Upper lobe of left lung (tissue), 6 donors: ENCODE results near the gene MYO1G. TPM values are rescaled to one million over a fixed set of nuclear protein-coding genes. Genes with fewer than 3 reads are reported as not detected.

Experiments used
- ATAC-seq, 2 donors: fragments of 200-7000 bp; cut with Tn5 transposase; one replicate each; pipeline ENCODE4 v1.9.1; 2022; ENCODE audit warnings: mild to moderate bottlenecking in 2 of 2, moderate library complexity in 2 of 2; ENCODE audit not compliant: low FRiP score in 2 of 2
- DNase-seq, 2 donors: peaks; one replicate each; pipeline ENCODE4 v3.0.0-alpha.2; 2019 to 2020
- H3K27ac ChIP-seq, 4 donors: fragments of 200-600 bp; sonication (generic); one replicate each; pipeline ENCODE4 v1.5.1; 2016 to 2019
- H3K27me3 ChIP-seq, 4 donors: fragments of 200-600 bp; sonication (generic); one replicate each; pipeline ENCODE4 v1.5.1; 2017 to 2019
- H3K36me3 ChIP-seq, 4 donors: fragments of 200-600 bp; sonication (generic); one replicate each; pipeline ENCODE4 v1.5.1; 2016 to 2019
- H3K4me1 ChIP-seq, 4 donors: fragments of 200-600 bp; sonication (generic); one replicate each; pipeline ENCODE4 v1.5.1; 2018 to 2019
- H3K4me3 ChIP-seq, 4 donors: fragments of 200-600 bp; sonication (generic); one replicate each; pipeline ENCODE4 v1.5.1; 2017 to 2019; ENCODE audit warnings: mild to moderate bottlenecking in 2 of 4, moderate library complexity in 1 of 4
- H3K9me3 ChIP-seq, 4 donors: fragments of 200-600 bp; sonication (generic); one replicate each; pipeline ENCODE4 v1.5.1; 2018 to 2019
- EP300 ChIP-seq, 4 donors: sonication (generic); formaldehyde crosslinking; IDR thresholded peaks; one replicate each; pipeline ENCODE4 v1.5.1; 2017; ENCODE audit warnings: antibody characterized with exemption in 4 of 4, control low read depth in 2 of 4
- POLR2A ChIP-seq, 4 donors: fragments of 450-650 bp; IDR thresholded peaks; one replicate each; pipeline ENCODE4 v1.5.1; 2016 to 2017; ENCODE audit warnings: antibody characterized with exemption in 4 of 4, mild to moderate bottlenecking in 2 of 4
- POLR2AphosphoS5 ChIP-seq, 2 donors: sonication (generic); formaldehyde crosslinking; IDR thresholded peaks; one replicate each; pipeline ENCODE4 v1.5.1; 2017; ENCODE audit warnings: antibody characterized with exemption in 2 of 2
- whole genome bisulfite sequencing, 2 donors: methylation state at CpG; one replicate each; pipeline ENCODE4 v1.1.5; 2017 to 2018; 5-methylcytosine and 5-hydroxymethylcytosine counted together
- total RNA-seq, 6 donors: library from RNA; depleted of rRNA in 4 of 6; stranded (reverse); fragments of >200 nt in 4 of 6; gene quantifications; one replicate each; pipeline versions ENCODE4 v1.1.0 to v1.2.1, GENCODE V29; 2016 to 2021
- TF ChIP-seq, protein P1 (sequence below), 6 experiments: fragments of 450-650 bp in 4 of 6; fragments of 200-600 bp in 2 of 6; sonication (generic) in 2 of 6; IDR thresholded peaks; one replicate each; pipeline ENCODE4 v1.5.1; 2016 to 2019; ENCODE audit warnings: antibody characterized with exemption in 6 of 6
- donor health status: DM: no; HTN: no; CAD: no; lungs with moderate emphysema.
- donor health status: DM: no; HTN: yes; CAD: no; lungs with severe emphysema.

MYO1G gene
- total RNA-seq, 6 donors from 2014 or later = 19.7 to 51.3 (median 38.0) TPM

DNA sequence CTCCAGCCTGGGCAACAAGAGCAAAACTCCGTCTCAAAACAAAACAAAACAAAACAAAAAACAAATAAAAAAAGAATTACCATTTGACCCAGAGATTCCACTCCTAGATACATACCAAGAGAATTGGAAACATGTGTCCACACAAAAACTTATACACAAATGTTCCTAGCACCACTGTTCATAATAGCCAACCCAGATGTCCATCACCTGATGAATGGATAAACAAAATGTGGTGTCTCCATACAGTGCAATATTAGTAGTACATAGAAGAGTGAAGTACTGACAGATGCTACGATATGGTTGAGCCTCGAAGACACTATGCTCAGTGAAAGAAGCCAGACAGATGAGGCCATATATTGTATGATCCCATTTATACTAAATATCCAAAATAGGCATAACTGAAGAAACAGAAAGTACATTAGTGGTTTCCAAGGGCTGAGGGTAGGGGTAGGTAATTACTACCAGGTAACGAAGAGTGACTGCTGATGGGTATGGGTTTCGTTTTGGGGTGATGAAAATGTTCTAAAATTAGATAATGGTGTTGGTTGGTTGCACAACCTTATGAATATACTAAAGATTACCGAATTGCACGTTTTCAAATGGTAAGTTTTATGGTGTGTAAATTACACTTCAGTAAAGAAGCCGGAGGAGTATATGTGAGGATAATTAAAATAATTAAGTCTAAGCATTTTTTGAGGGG lies 20.0 kb downstream of the MYO1G start:
- H3K4me3 ChIP-seq = no peak overlapping the region
- H3K36me3 ChIP-seq = no peaks in the 10 kb centered on the region
- TF ChIP-seq EP300 (IDR thresholded peaks at IDR 0.05) (no peak), POLR2AphosphoS5 (IDR thresholded peaks at IDR 0.05) (no peak), POLR2A (IDR thresholded peaks at IDR 0.05) (no peak)
- TF ChIP-seq, protein P1, sequence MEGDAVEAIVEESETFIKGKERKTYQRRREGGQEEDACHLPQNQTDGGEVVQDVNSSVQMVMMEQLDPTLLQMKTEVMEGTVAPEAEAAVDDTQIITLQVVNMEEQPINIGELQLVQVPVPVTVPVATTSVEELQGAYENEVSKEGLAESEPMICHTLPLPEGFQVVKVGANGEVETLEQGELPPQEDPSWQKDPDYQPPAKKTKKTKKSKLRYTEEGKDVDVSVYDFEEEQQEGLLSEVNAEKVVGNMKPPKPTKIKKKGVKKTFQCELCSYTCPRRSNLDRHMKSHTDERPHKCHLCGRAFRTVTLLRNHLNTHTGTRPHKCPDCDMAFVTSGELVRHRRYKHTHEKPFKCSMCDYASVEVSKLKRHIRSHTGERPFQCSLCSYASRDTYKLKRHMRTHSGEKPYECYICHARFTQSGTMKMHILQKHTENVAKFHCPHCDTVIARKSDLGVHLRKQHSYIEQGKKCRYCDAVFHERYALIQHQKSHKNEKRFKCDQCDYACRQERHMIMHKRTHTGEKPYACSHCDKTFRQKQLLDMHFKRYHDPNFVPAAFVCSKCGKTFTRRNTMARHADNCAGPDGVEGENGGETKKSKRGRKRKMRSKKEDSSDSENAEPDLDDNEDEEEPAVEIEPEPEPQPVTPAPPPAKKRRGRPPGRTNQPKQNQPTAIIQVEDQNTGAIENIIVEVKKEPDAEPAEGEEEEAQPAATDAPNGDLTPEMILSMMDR (IDR thresholded peaks at IDR 0.05) = no peak
- H3K9me3 ChIP-seq = no peaks in the 10 kb centered on the region
- ATAC-seq = no peak
- no peak overlapping the region for H3K27ac ChIP-seq
- 57 to 65% methylated on average over 8 of the region's 8 CpGs for WGBS, 2 donors
- H3K27me3 ChIP-seq = peaks cover 0 to 3% (median 0%) of the 10 kb centered on the region in 4 donors
- no peak for DNase-seq
- H3K4me1 ChIP-seq = peaks cover 5 to 12% (median 11%) of the 10 kb centered on the region in 4 donors

DNA sequence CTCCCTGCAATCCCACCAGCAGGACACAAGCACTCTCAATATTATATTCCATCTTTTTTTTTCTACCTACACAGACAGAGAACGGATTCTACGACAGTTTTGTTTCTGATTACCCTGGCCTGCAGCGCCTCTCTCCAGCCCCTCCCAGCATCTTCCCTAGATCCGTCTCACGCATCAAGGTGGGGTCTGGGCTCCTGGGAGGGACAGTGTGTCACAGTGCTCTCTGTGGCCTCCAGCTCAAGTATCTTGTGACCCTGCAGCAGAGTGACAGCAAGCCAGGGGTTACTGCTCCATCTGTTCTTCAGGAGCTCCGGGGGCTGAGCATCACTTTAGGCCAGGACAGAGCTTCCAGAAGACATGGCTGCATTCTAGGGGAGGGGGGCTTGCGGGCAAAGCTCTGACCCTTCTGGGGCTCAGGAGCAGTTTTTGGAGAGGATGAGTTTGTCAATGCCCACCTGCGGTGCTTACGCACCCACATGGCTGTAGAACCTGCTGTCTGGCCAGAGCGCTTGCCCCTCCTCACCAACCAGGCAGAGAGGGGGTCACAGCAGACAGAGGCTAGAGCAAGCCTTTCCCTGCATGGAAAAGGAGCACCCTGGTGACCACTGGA lies 22.6 kb downstream of the MYO1G start:
- no peak for DNase-seq

DNA sequence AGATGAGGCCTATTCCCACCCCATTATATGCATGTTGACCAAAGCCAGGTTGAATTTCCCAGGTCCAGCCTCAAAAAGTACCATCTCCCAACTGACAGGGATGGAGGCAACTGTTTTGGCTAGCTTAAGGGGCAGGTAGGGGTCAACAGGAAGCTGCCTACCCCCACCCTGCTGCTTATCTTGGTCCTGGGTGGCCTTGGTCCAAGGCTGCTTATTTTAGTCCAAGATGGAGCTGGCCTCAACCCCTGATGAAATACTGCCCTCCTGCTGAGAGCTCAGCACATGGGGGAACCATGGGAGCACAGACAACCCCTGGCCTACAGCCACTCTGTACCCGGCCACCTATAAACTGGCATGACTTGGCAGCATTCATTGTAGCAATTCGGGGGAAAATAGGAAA lies 23.1 kb downstream of the MYO1G start:
- WGBS, 2 donors = 64 to 80% methylated on average over 2 of the region's 2 CpGs
- DNase-seq (no peak), ATAC-seq (no peak)
- Histone ChIP-seq H3K4me1 (no peaks in the 10 kb centered on the region), H3K4me3 (no peak overlapping the region), H3K9me3 (no peaks in the 10 kb centered on the region), H3K27ac (no peak overlapping the region), H3K27me3 (no peaks in the 10 kb centered on the region), H3K36me3 (no peaks in the 10 kb centered on the region)
- TF ChIP-seq POLR2AphosphoS5 (IDR thresholded peaks at IDR 0.05) (no peak), EP300 (IDR thresholded peaks at IDR 0.05) (no peak), POLR2A (IDR thresholded peaks at IDR 0.05) (no peak)
- TF ChIP-seq, protein P1 (IDR thresholded peaks at IDR 0.05) = no peak

More for the DNA sequence above, 22.6 kb downstream of the MYO1G start:
- no peak for ATAC-seq
- no peak for TF ChIP-seq POLR2A (IDR thresholded peaks at IDR 0.05)
- TF ChIP-seq, protein P1 (IDR thresholded peaks at IDR 0.05) = no peak
- TF ChIP-seq POLR2AphosphoS5 (IDR thresholded peaks at IDR 0.05) = no peak
- TF ChIP-seq EP300 (IDR thresholded peaks at IDR 0.05) = no peak
- Histone ChIP-seq H3K27me3 (no peaks in the 10 kb centered on the region), H3K9me3 (no peaks in the 10 kb centered on the region), H3K36me3 (no peaks in the 10 kb centered on the region), H3K27ac (no peak overlapping the region), H3K4me1 (no peaks in the 10 kb centered on the region), H3K4me3 (no peak overlapping the region)
- WGBS, 2 donors = 94 to 95% methylated on average over 5 to 10 of the region's 10 CpGs

DNA sequence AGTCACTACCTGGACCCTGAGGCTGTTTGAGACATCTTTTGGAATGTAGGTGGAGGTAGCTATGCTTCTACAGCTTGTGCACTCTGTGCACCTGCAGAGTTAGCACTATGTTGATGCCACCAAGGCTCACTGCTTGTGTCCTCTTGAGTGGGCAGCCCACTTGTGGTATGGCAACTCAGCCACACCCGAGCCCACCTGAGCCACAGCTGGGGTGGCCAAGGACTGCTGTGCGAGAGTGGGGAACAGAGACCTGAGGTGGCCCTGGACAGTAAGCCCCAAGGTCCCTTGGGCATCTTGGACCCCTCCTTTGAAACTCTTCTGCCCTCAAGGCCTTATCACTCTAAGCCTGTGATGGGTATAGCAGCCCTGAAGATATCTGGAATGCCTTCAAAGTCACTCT lies 25.7 kb downstream of the MYO1G start:
- WGBS, 2 donors = 93% methylated on average over 2 of the region's 2 CpGs; no CpG with 5 or more reads in 1 of the 2 donors
- Histone ChIP-seq H3K27ac (no peak overlapping the region), H3K27me3 (no peaks in the 10 kb centered on the region), H3K4me1 (no peaks in the 10 kb centered on the region), H3K36me3 (no peaks in the 10 kb centered on the region), H3K9me3 (no peaks in the 10 kb centered on the region), H3K4me3 (no peak overlapping the region)
- TF ChIP-seq EP300 (IDR thresholded peaks at IDR 0.05) (no peak), POLR2A (IDR thresholded peaks at IDR 0.05) (no peak)
- DNase-seq (no peak), ATAC-seq (no peak)

DNA sequence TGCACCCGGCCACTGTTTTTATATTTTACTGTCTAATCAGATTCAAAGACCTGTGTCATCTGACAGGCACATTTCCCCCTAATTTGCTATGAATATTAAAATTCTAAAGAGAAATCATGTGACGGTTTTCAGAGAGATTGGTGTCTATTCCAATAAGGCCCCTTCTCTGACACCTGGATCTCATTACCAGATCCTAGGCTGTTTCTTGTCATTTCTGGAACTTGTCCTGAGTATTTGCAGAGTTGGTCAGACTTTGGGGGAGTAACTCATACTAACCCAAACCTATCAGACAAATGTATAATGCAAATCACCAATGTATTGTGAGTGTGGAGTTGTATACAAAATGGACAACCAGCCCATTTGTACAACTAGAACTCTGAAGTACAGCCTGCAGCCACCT lies 29.5 kb downstream of the MYO1G start:
- DNase-seq (no peak), ATAC-seq (no peak)
- Histone ChIP-seq H3K4me1 (no peaks in the 10 kb centered on the region), H3K27ac (no peak overlapping the region), H3K36me3 (no peaks in the 10 kb centered on the region), H3K27me3 (no peaks in the 10 kb centered on the region), H3K9me3 (no peaks in the 10 kb centered on the region), H3K4me3 (no peak overlapping the region)
- 84 to 86% methylated on average over 2 of the region's 2 CpGs for WGBS, 2 donors
- TF ChIP-seq POLR2AphosphoS5 (IDR thresholded peaks at IDR 0.05) = no peak
- TF ChIP-seq, protein P1 (IDR thresholded peaks at IDR 0.05) = no peak
- TF ChIP-seq POLR2A (IDR thresholded peaks at IDR 0.05) = no peak
- no peak for TF ChIP-seq EP300 (IDR thresholded peaks at IDR 0.05)
